ENCODE measurements around the gene ARF6.

ARF6 gene

DNA sequence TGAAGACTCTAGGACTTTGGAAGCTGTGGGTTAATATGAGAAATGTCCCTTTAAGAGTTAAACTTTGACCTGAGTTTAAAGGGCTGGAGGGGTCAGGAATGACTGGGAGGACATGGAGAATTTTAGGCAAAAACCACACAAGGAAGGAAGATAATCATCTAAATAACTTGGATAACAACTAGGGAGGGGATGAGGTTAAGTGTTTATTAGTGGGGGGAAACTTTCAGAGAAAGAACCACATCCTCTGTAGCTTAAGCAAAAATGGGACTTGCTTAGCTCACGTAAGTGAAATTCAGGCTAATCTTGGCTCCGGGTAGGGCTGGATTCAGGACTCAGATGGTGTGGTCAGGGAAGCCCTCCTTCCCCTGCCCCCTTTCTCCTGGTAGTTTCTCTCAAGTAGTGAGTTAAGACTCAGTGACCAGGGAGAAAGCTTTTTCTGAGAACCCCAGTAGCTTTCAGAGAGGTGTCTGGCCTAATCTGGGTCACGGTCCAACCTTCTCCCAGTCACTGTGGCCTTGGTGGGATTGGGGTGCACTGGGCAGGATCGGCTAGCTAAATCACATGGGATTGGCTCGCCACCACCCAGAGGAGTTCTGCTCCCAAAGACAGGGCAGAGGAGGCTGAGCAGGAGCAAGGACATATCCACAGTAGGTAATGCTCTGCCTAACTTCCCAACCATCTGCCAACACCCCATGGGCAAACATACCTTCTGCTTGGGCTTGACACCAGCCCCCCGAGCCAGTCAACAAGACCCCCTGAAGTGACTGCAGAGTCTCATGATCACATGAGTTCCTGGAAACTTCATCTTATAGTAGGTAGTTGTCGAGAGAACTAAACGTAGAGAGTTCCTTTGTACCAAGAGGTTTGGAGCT, 52.8 kb downstream of the ARF6 start:
- no peak for DNase-seq
